GM12875 (cell line): Measurements from ENCODE around the gene RNF224.

Experiments
- H3K4me3 ChIP-seq: one replicate; pipeline ENCODE4 v1.5.1; 2011; ENCODE audit warnings: low read depth, low read length, control low read depth
- CTCF ChIP-seq: IDR thresholded peaks from 2 replicates; pipeline ENCODE4 v1.5.1; 2011; ENCODE audit warnings: low read depth, mild to moderate bottlenecking, control low read depth, inconsistent platforms, low read length, moderate library complexity, borderline replicate concordance; ENCODE audit not compliant: insufficient read depth

Gene RNF224

GRCh38 chr9:137198902-137199283 lies 28.4 kb upstream of the RNF224 start:
- H3K4me3 ChIP-seq = peak overlapping the region; percentile 2
- TF ChIP-seq CTCF = no peak

- H3K4me3 ChIP-seq = peak overlapping the region; percentile 45
- TF ChIP-seq CTCF = no peak
Measured at GRCh38 chr9:137199411-137200121, 27.7 kb upstream of the RNF224 start.

GRCh38 chr9:137200311-137201204 lies 26.7 kb upstream of the RNF224 start, which contains the start of gene TPRN:
TSS of gene TPRN (minus strand) at chr9:137200741. CDS start at chr9:137200711, 30 bp downstream.
- peak within 1 kb of the TSS; percentile 65 for H3K4me3 ChIP-seq
- no peak for TF ChIP-seq CTCF

- H3K4me3 ChIP-seq = peak overlapping the region; percentile 65
- TF ChIP-seq CTCF = no peak
Measured at GRCh38 chr9:137201205-137201868, 26.0 kb upstream of the RNF224 start.

- H3K4me3 ChIP-seq = no peak overlapping the region
- no peak for TF ChIP-seq CTCF
Measured at GRCh38 chr9:137202966-137203365, 24.3 kb upstream of the RNF224 start.

- TF ChIP-seq CTCF = no peak
- H3K4me3 ChIP-seq = peak overlapping the region; percentile 83
Measured at GRCh38 chr9:137204731-137205125, 22.6 kb upstream of the RNF224 start.
